Posterior cingulate gyrus (tissue), 11 donors: Measurements from ENCODE around the gene NUP155.
"Not testable (repeated sequence)": the region's sequence is repeated elsewhere in the genome, so short reads cannot be mapped to it uniquely, and the experiment has no call there.

Source experiments
- DNase-seq, 10 donors: peaks; one replicate each; pipeline versions ENCODE4 v3.0.0 to v3.0.0-alpha.2; 2020 to 2021; ENCODE audit warnings: mixed read lengths in 3 of 10
- intact Hi-C: fragments of 100-400 bp; cut with DNase I; formaldehyde crosslinking; loops from one replicate; pipeline ENCODE4 v1.15.1; 2023

The NUP155 gene

DNA sequence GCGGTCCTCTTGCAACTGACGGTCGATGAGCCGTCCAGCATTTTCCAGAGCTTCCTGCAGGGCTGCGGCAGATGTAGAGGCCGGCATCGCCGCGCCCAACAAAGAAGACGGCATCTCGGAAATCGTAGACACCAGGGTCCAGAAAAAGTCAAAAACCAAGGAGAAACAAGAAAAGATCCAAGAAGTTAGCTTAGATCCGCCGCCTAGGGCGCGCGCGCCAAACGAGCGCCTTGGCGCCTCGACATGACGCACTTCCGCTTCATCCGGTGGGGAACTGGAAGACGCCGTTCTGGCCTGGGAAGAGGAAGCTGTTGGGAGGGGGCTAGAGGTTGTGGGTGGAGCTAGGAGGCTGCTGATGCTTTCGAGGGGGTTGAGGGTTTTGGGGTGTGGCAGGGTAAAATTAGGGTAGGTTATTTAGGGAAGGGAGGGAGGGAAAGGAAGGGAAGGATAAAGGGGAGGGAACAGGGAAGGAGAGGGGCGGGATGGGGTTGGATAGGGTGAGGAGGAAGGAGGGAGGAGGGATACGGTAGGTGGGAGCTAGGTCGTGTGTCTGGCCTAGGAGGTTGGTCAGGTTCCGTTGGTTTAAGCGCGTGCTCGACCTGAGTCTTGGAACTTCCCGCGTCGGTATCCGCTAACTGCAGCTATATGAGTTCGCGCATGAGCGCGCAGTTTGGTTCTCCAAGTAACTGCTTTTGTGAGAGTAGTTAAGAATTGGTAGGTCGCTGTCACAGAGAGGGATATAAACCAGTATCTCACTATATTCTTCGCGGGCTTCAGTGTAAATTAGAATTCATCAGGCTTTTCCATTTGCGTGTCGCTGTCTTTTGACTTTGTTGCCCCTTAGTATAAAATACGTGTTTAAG, at the start of gene NUP155:
Gene NUP155 (minus strand): TSS at position 243 of the 863 bp plus-strand sequence. CDS start 129 bp downstream, at position 114.
- intact Hi-C loops: loop anchor here (1.0 kb wide), 1 partner anchor 8 kb away; the partner anchor contains the start of gene WDR70
- peak; percentile 88 to 99 (median 92) for DNase-seq

DNA sequence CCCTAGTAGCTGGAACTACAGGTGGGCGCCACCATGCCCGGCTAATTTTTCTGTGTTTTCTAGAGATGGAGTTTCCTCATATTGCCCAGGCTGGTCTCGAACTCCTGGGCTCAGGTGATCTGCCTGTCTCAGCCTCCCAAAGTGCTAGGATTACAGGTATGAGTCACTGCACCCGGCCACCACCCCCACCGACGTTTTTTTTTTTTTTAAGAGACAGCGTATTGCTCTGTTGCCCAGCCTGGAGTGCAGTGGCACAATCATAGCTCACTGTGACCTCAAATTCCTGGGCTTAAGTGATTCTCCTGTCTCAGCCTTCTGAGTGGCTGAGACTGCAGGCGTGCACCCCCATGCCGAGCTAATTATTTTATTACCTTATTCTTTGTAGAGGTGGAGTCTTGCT, 46.4 kb upstream of the NUP155 start:
- no peak for DNase-seq
- intact Hi-C loops: no loop called here

DNA sequence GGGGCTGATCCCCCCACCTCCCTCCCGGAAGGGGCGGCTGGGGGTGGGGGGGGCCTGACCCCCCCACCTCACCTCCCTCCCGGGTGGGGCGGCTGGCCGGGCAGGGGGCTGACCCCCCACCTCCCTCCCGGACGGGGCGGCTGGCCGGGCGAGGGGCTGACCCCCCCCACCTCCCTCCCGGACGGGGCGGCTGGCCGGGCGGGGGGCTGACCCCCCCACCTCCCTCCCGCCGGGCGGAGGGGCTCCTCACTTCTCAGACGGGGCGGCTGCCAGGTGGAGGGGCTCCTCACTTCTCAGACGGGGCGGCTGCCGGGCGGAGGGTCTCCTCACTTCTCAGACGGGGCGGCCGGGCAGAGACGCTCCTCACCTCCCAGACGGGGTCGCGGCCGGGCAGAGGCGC, 44.5 kb upstream of the NUP155 start:
- intact Hi-C loops, DNase-seq: not testable (repeated sequence)

DNA sequence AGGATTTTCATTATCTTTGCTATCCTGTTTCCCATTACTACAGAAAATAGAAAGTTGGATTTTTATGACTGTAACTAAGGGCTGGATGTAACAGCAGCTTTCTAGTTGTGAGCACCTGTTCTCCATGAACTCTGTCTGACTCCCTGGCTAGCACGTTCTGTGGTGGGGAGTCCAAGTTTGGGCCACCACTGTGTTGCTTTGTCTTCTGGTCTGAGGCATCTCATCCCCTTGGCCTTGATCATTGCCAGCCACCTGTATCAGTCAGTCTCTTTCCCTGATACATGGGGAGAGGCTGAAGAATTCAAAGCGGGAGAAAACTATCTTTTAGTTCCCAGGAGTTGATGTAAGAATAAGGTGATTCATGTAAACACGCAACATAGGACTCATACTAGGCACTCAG, 41.6 kb upstream of the NUP155 start:
- DNase-seq: no peak
- intact Hi-C loops: loop anchor here (2.0 kb wide), 1 partner anchor 424 kb away; no protein-coding TSS in a partner anchor

- intact Hi-C loops: no loop called here
- DNase-seq: no peak
Measured at GRCh38 chr5:37400501-37400900, 29.6 kb upstream of the NUP155 start.

DNA sequence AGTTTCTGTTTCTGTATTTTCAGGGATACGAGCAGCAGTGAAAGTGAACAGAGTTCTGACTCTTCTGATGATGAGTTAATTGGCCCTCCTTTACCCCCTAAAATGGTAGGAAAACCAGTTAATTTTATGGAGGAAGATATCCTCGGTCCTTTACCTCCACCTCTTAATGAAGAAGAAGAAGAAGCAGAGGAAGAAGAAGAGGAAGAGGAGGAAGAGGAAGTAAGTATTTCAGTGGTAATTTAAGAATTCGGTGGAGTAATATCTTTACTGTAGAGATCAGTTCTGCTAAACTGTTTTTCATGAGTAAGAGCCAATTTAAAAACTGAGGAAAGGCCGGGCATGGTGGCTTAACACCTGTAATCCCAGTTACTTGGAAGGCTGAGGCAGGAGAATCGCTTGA, 25.4 kb upstream of the NUP155 start:
- intact Hi-C loops: no loop called here
- no peak for DNase-seq

- intact Hi-C loops: no loop called here
- no peak for DNase-seq
Measured at GRCh38 chr5:37391591-37391990, 20.7 kb upstream of the NUP155 start.

- intact Hi-C loops: loop anchor here (1.0 kb wide), 1 partner anchor 8 kb away; the partner anchor contains the start of gene NUP155
Measured at GRCh38 chr5:37379100-37379628, 8.3 kb upstream of the NUP155 start, which contains the start of gene WDR70. WDR70 (plus strand) TSS chr5:37379318; CDS start chr5:37379368, 50 bp downstream.

GRCh38 chr5:37378066-37378465, 7.2 kb upstream of the NUP155 start:
- DNase-seq, intact Hi-C loops: not testable (repeated sequence)

More at GRCh38 chr5:37379100-37379628, 8.3 kb upstream of the NUP155 start, which contains the start of gene WDR70:
- peak; percentile 81 to 98 (median 86) for DNase-seq

DNA sequence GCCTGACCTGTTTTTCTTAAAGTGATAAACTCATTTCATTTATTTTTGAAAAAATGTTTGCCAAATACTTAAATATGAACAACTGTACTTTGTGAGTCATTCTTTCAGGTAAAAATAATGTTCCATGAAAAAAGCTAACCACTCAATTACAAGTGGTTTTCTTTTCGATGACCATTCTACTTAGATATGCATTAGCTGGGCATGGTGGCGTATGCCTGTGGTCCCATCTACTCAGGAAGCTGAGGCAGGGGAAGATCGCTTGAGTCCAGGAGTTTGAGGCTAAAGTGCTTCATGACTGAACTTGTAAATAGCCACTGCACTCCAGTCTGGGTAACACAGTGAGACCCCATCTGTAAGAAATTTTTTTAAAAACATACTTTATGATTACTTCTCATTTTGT, 4.2 kb upstream of the NUP155 start:
- no peak for DNase-seq
- intact Hi-C loops: no loop called here

GRCh38 chr5:37370550-37370863, 399 bp downstream of the NUP155 start:
- intact Hi-C loops: no loop called here

DNA sequence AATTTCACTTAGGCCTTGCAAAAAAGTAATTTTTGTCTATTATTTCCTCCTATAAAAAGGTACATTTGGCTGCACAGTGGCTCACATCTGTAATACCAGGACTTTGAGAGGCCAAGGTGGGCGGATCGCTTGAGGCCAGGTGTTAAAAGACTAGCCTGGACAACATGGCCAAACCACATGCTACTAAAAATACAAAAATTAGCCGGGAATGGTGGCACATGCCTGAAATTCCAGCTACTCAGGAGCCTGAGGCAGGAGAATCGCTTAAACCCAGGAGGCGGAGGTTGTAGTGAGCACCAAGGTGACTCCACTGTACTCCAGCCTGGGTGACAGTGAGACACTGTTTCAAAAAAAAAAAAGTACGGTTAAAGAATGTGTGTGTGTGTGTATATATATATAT, 15.7 kb downstream of the NUP155 start:
- intact Hi-C loops: no loop called here
- no peak for DNase-seq

More at GRCh38 chr5:37370550-37370863, 399 bp downstream of the NUP155 start:
- no peak for DNase-seq

GRCh38 chr5:37342741-37343140, 28.2 kb downstream of the NUP155 start:
- intact Hi-C loops: not testable (repeated sequence)
- peak in 1 of 10 donors; percentile 35 for DNase-seq

GRCh38 chr5:37334754-37335153, 36.2 kb downstream of the NUP155 start:
- DNase-seq, intact Hi-C loops: not testable (repeated sequence)

GRCh38 chr5:37326536-37326935, 44.4 kb downstream of the NUP155 start:
- intact Hi-C loops: no loop called here
- DNase-seq: no peak

GRCh38 chr5:37323607-37324006, 47.3 kb downstream of the NUP155 start:
- no peak for DNase-seq
- intact Hi-C loops: no loop called here

- DNase-seq: no peak
- intact Hi-C loops: no loop called here
Measured at GRCh38 chr5:37319037-37319782, 51.7 kb downstream of the NUP155 start.

DNA sequence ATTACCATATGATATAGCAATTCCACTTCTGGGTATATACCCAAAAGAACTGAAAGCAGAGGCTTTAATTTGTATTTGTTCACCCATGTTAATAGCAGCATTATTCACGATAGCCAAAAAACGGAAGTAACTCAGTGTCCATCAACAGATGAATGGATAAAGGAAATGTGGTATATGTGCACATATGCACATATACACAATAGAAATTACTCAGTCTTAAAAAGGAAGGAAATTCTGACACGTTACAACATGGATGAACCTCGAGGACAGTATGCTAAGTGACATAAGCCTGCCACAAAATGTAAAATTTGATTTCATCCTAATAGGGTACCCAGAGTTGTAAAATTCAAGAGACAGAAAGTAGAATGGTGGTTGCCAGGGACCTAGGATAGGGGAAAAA, 54.9 kb downstream of the NUP155 start:
- intact Hi-C loops: no loop called here
- DNase-seq: no peak

- intact Hi-C loops: no loop called here
- DNase-seq: no peak
Measured at GRCh38 chr5:37310360-37310759, 60.5 kb downstream of the NUP155 start.

GRCh38 chr5:37308793-37309192, 62.1 kb downstream of the NUP155 start:
- intact Hi-C loops: no loop called here
- no peak for DNase-seq

- no peak for DNase-seq
- intact Hi-C loops: no loop called here
Measured at GRCh38 chr5:37304888-37305287, 66.0 kb downstream of the NUP155 start.
